GM12878 (cell line): ENCODE data around the gene JADE3. TPM values are rescaled to one million over a fixed set of nuclear protein-coding genes. Genes with fewer than 3 reads are reported as not detected.

Experiments used
- ATAC-seq: fragments of 200-7000 bp; cut with Tn5 transposase; 3 replicates; pipeline ENCODE4 v1.9.1; 2020; ENCODE audit warnings: mild to moderate bottlenecking, moderate library complexity
- BruUV-seq: library from RNA; stranded (reverse); fragments of 400-500 nt; replicated peaks from 2 replicates; lab custom pipeline; 2021; lab: Mats Ljungman, UMichigan
- CTCF ChIA-PET: fragments of 300-600 bp; sonication (Branson Sonifier 250); formaldehyde crosslinking; extraction: SDS; loops from one replicate; lab custom pipeline; 2021; ENCODE audit warnings: inconsistent platforms; lab: Yijun Ruan, JAX
- POLR2A ChIA-PET: fragments of 350-600 bp; formaldehyde crosslinking; extraction: SDS; loops from one replicate; lab custom pipeline; 2021; ENCODE audit warnings: inconsistent platforms; lab: Charles Lee
- RAD21 ChIA-PET: fragments of 300-600 bp; sonication (Branson Sonifier 250); formaldehyde crosslinking; loops from one replicate; lab custom pipeline; 2023; ENCODE audit warnings: antibody characterized with exemption; ENCODE audit not compliant: unreplicated experiment; lab: Charles Lee
- SMC1A ChIA-PET: fragments of 300-600 bp; sonication (Branson Sonifier 250); formaldehyde crosslinking; loops from one replicate; lab custom pipeline; 2023; ENCODE audit not compliant: unreplicated experiment, uncharacterized antibody; lab: Charles Lee
- DNase-seq: peaks from one replicate; pipeline ENCODE4 v3.0.0-alpha.2; 2011; ENCODE audit warnings: low read depth, low spot score
- FAIRE-seq: peaks from 3 replicates; lab custom pipeline; 2011; peaks lifted over from hg19 to GRCh38; lab: Jason Lieb, UNC
- H2AFZ ChIP-seq: 2 replicates; pipeline ENCODE4 v1.6.0; 2011; ENCODE audit warnings: low read depth, low read length, control low read depth; ENCODE audit not compliant: control insufficient read depth
- H3K27ac ChIP-seq: 2 replicates; pipeline ENCODE4 v1.5.1; 2011; ENCODE audit warnings: control low read depth; ENCODE audit not compliant: control insufficient read depth, insufficient read depth
- H3K27me3 ChIP-seq, 2 experiments: replicated peaks in 1 of 2; 2 replicates each; pipeline versions ENCODE4 v1.6.0 to v1.6.1; 2011; ENCODE audit warnings: low read length in 1 of 2; ENCODE audit not compliant: control insufficient read depth in 2 of 2, insufficient read depth in 2 of 2
- H3K36me3 ChIP-seq, 2 experiments: 2 replicates each; pipeline ENCODE4 v1.5.1; 2011; ENCODE audit warnings: low read length in 1 of 2; ENCODE audit not compliant: control insufficient read depth in 2 of 2, insufficient read depth in 2 of 2
- H3K4me1 ChIP-seq: 2 replicates; pipeline ENCODE4 v1.6.1; 2011; ENCODE audit warnings: mild to moderate bottlenecking, low read length, moderate library complexity, mixed read lengths; ENCODE audit not compliant: control insufficient read depth, insufficient read depth
- H3K4me2 ChIP-seq: 2 replicates; pipeline ENCODE4 v1.6.0; 2011; ENCODE audit warnings: control low read depth; ENCODE audit not compliant: control insufficient read depth, insufficient read depth
- H3K4me3 ChIP-seq: fragments of 200-600 bp; sonication (generic); 2 replicates; pipeline ENCODE4 v1.5.1; 2016
- H3K79me2 ChIP-seq: 2 replicates; pipeline ENCODE4 v1.6.0; 2011; ENCODE audit warnings: low read length; ENCODE audit not compliant: control insufficient read depth, insufficient read depth
- H3K9ac ChIP-seq: 2 replicates; pipeline ENCODE4 v1.8.0; 2011; ENCODE audit warnings: low read length, control low read depth, mixed read lengths; ENCODE audit not compliant: control insufficient read depth, insufficient read depth
- H3K9me3 ChIP-seq: replicated peaks from 3 replicates; pipeline ENCODE4 v1.5.1; 2011; ENCODE audit warnings: mild to moderate bottlenecking, low read length; ENCODE audit not compliant: control insufficient read depth, insufficient read depth
- H4K20me1 ChIP-seq: 2 replicates; pipeline ENCODE4 v1.6.0; 2011; ENCODE audit not compliant: control insufficient read depth, insufficient read depth
- ATF3 ChIP-seq: IDR thresholded peaks from 2 replicates; pipeline ENCODE4 v1.6.1; 2011; ENCODE audit warnings: low read depth, mild to moderate bottlenecking, low read length, moderate library complexity, borderline replicate concordance; ENCODE audit errors: extremely low read depth
- CHD1 ChIP-seq: IDR thresholded peaks from 2 replicates; pipeline ENCODE4 v1.6.1; 2012; ENCODE audit warnings: low read depth, low read length, improper control_type of control experiment
- EZH2 ChIP-seq: IDR thresholded peaks from 2 replicates; pipeline ENCODE4 v1.6.1; 2012; ENCODE audit warnings: low read depth, mild to moderate bottlenecking, control low read depth, inconsistent platforms, low read length, borderline replicate concordance; ENCODE audit not compliant: control insufficient read depth
- FOXM1 ChIP-seq: IDR thresholded peaks from 2 replicates; pipeline ENCODE4 v1.6.1; 2012; ENCODE audit warnings: low read depth, mild to moderate bottlenecking, inconsistent platforms, low read length, moderate library complexity
- HDAC2 ChIP-seq: fragments of 200-600 bp; sonication (generic); IDR thresholded peaks from 2 replicates; pipeline ENCODE4 v1.6.1; 2017
- IRF3 ChIP-seq: fragments of 450-650 bp; IDR thresholded peaks from 2 replicates; pipeline ENCODE4 v1.6.1; 2014; ENCODE audit warnings: mild to moderate bottlenecking
- NBN ChIP-seq: fragments of 450-650 bp; IDR thresholded peaks from 2 replicates; pipeline ENCODE4 v1.6.1; 2016
- PBX3 ChIP-seq: IDR thresholded peaks from 2 replicates; pipeline ENCODE4 v1.6.1; 2011; ENCODE audit warnings: mild to moderate bottlenecking, low read depth, low read length, moderate library complexity; ENCODE audit not compliant: insufficient replicate concordance
- POLR2A ChIP-seq: IDR thresholded peaks from 2 replicates; pipeline ENCODE4 v1.6.1; 2011; ENCODE audit warnings: low read depth, mild to moderate bottlenecking, low read length
- RB1 ChIP-seq: fragments of 450-650 bp; formaldehyde crosslinking; IDR thresholded peaks from 2 replicates; pipeline ENCODE4 v1.6.1; 2017; ENCODE audit warnings: mild to moderate bottlenecking, borderline replicate concordance
- SMAD1 ChIP-seq: fragments of 450-650 bp; IDR thresholded peaks from 2 replicates; pipeline ENCODE4 v1.6.1; 2018; ENCODE audit warnings: mild to moderate bottlenecking, low read depth; ENCODE audit not compliant: partially characterized antibody
- TARDBP ChIP-seq: IDR thresholded peaks from 2 replicates; pipeline ENCODE4 v1.6.1; 2016; ENCODE audit warnings: borderline replicate concordance
- TCF3 ChIP-seq: IDR thresholded peaks from 2 replicates; pipeline ENCODE4 v1.6.1; 2012; ENCODE audit warnings: low read depth, mild to moderate bottlenecking, low read length, borderline replicate concordance; ENCODE audit not compliant: insufficient read depth
- USF2 ChIP-seq: IDR thresholded peaks from 2 replicates; pipeline ENCODE4 v1.6.1; 2011; ENCODE audit warnings: low read depth, low read length, improper control_type of control experiment, borderline replicate concordance
- ZBTB40 ChIP-seq: fragments of 450-650 bp; IDR thresholded peaks from 2 replicates; pipeline ENCODE4 v1.6.1; 2016; ENCODE audit warnings: mild to moderate bottlenecking, moderate library complexity, borderline replicate concordance
- whole genome bisulfite sequencing: methylation state at CpG from one replicate; pipeline ENCODE4 v1.1.6; 2016; ENCODE audit warnings: low lambda C conversion rate; ENCODE audit not compliant: insufficient replicate concordance, insufficient coverage; ENCODE audit errors: missing lambda C conversion rate; 5-methylcytosine and 5-hydroxymethylcytosine counted together
- in situ Hi-C: fragments of 300-500 bp; cut with MboI; formaldehyde crosslinking; loops from 9 replicates; pipeline ENCODE4 v1.14.3; 2018; ENCODE audit warnings: mixed read lengths
- intact Hi-C: fragments of 100-400 bp; cut with micrococcal nuclease; formaldehyde crosslinking; loops from one replicate; pipeline ENCODE4 v1.14.2; 2022; ENCODE audit not compliant: unreplicated experiment
- polyA plus RNA-seq, 11 experiments: library from polyadenylated mRNA; depleted of rRNA in 4 of 11; unstranded in 6 of 11; stranded (reverse) in 5 of 11; fragments of >200 nt; fragmentation: Nextera tagmentation in 4 of 11; fragmentation: Illumina TruSeq in 1 of 11; extraction: Ambion mirVana in 4 of 11; extraction: Trizol in 1 of 11; gene quantifications; 1 replicate in 1 of 11; 2 replicates in 10 of 11; pipeline versions ENCODE4 v1.2.1 to v1.2.3, GENCODE V29; 2011 to 2016; ENCODE audit warnings: inconsistent platforms in 2 of 11, missing spikeins in 2 of 11, low read depth in 1 of 11
- total RNA-seq, 4 experiments: library from RNA; depleted of rRNA in 3 of 4; stranded (reverse); fragments of >200 nt in 3 of 4; fragmentation: Illumina TruSeq in 1 of 4; extraction: Trizol in 1 of 4; gene quantifications; 2 replicates each; pipeline versions ENCODE4 v1.2.1 to v1.2.3, GENCODE V29; 2013 to 2021

The JADE3 gene
- total and polyA plus RNA-seq, 10 of the 15 experiments (the other 5 are each of a cell fraction or from before 2014, with no cell fraction given), result 0.06 to 13.0 (median 0.65) TPM

- CTCF ChIA-PET, result interaction anchor here (0.6 kb wide), 1 partner anchor 862 kb away, joined by 3 read pairs; no protein-coding TSS in a partner anchor
- no peaks in the 10 kb centered on the region for H4K20me1 ChIP-seq
- no peak overlapping the region for H3K4me3 ChIP-seq
- in situ Hi-C loops, result no loop called here
- H3K4me1 ChIP-seq, result no peaks in the 10 kb centered on the region
- no peak overlapping the region for H2AFZ ChIP-seq
- no peak overlapping the region for H3K27ac ChIP-seq
- no peak overlapping the region for H3K4me2 ChIP-seq
- SMC1A ChIA-PET, result no interaction called here
- no peak overlapping the region for H3K9ac ChIP-seq
- DNase-seq (no peak), ATAC-seq (no peak), FAIRE-seq (no peak)
- H3K79me2 ChIP-seq, result no peaks in the 10 kb centered on the region
- BruUV-seq, result no TSS peak
- H3K9me3 ChIP-seq, result no peaks in the 10 kb centered on the region; the same call in 2 of the 3 replicates
- H3K36me3 ChIP-seq, result no peaks in the 10 kb centered on the region
- WGBS, result 39% methylated on average over 4 of the region's 4 CpGs
- RAD21 ChIA-PET, result no interaction called here
- POLR2A ChIA-PET, result interaction anchor here (0.6 kb wide), 1 partner anchor 787 kb away, joined by 7 read pairs; no protein-coding TSS in a partner anchor
- peaks cover 0 to 2% of the 10 kb centered on the region in 2 experiments; a peak in 1 of 4 replicates for H3K27me3 ChIP-seq
- intact Hi-C loops, result loop anchor here (10.0 kb wide), 1 partner anchor 292 kb away; no protein-coding TSS in a partner anchor
- no peak for TF ChIP-seq NBN
- TF ChIP-seq TCF3, result no peak
- no peak for TF ChIP-seq USF2
- no peak for TF ChIP-seq TARDBP
- no peak for TF ChIP-seq IRF3
- no peak for TF ChIP-seq HDAC2
- no peak for TF ChIP-seq ATF3
- no peak for TF ChIP-seq EZH2
- no peak for TF ChIP-seq CHD1
- TF ChIP-seq SMAD1, result no peak
- no peak for TF ChIP-seq PBX3
- no peak for TF ChIP-seq ZBTB40
- no peak for TF ChIP-seq RB1
- no peak for TF ChIP-seq POLR2A
- TF ChIP-seq FOXM1, result no peak
Measured at GRCh38 chrX:47097018-47097417, 184.8 kb downstream of the JADE3 start.
